H1 (cell line): ENCODE results near the gene PIP5K1B. TPM values are rescaled to one million over a fixed set of nuclear protein-coding genes. Genes with fewer than 3 reads are reported as not detected.

Experiments
- BACH1 ChIP-seq: IDR thresholded peaks from 2 replicates; pipeline ENCODE4 v1.6.1; 2012; ENCODE audit warnings: low read length, improper control_type of control experiment
- CHD7 ChIP-seq: fragments of 300-600 bp; sonication (generic); IDR thresholded peaks from 2 replicates; pipeline ENCODE4 v1.7.1; 2012; ENCODE audit warnings: low read length, moderate library complexity, mild to moderate bottlenecking, inconsistent platforms; ENCODE audit not compliant: insufficient replicate concordance
- FOSL1 ChIP-seq: IDR thresholded peaks from 2 replicates; pipeline ENCODE4 v1.6.1; 2011; ENCODE audit warnings: mild to moderate bottlenecking, low read depth, low read length, moderate library complexity; ENCODE audit not compliant: insufficient read depth
- HDAC2 ChIP-seq, 2 experiments: fragments of 300-600 bp in 1 of 2; sonication (generic) in 1 of 2; IDR thresholded peaks; 2 replicates each; pipeline ENCODE4 v1.6.1; 2011 to 2012; ENCODE audit warnings: low read depth in 2 of 2, low read length in 2 of 2, mild to moderate bottlenecking in 2 of 2, moderate library complexity in 2 of 2, borderline replicate concordance in 1 of 2, inconsistent platforms in 1 of 2
- RXRA ChIP-seq: IDR thresholded peaks from 2 replicates; pipeline ENCODE4 v1.6.1; 2011; ENCODE audit warnings: low read depth, mild to moderate bottlenecking, low read length, moderate library complexity; ENCODE audit not compliant: insufficient read depth
- TBP ChIP-seq: IDR thresholded peaks from 2 replicates; pipeline ENCODE4 v1.6.1; 2011; ENCODE audit warnings: low read depth, low read length, improper control_type of control experiment
- ZNF274 ChIP-seq: IDR thresholded peaks from 2 replicates; pipeline ENCODE4 v1.7.0; 2012; ENCODE audit warnings: low read length, borderline replicate concordance; ENCODE audit errors: extremely low read depth
- polyA plus RNA-seq, 7 experiments: library from polyadenylated mRNA; depleted of rRNA in 3 of 7; stranded (reverse) in 5 of 7; unstranded in 2 of 7; fragments of >200 nt in 5 of 7; fragments of 200-250 nt in 2 of 7; gene quantifications; 1 replicate in 5 of 7; 2 replicates in 1 of 7; 4 replicates in 1 of 7; pipeline versions ENCODE4 v1.2.1 to v1.2.3, GENCODE V29; 2011 to 2013; ENCODE audit warnings: missing spikeins in 2 of 7, mixed read lengths in 2 of 7
- total RNA-seq: library from RNA; stranded (reverse); fragmentation: NEBNext Ultra II Directional; extraction: Animal tissue kit (Norgen Biotek cat#: 25700); gene quantifications from 2 replicates; pipeline ENCODE4 v1.2.1, GENCODE V29; 2021

PIP5K1B gene
- total and polyA plus RNA-seq, 2 of the 8 experiments (the other 6 are each of a cell fraction or from before 2014, with no cell fraction given), result 4.7 to 7.7 TPM

DNA sequence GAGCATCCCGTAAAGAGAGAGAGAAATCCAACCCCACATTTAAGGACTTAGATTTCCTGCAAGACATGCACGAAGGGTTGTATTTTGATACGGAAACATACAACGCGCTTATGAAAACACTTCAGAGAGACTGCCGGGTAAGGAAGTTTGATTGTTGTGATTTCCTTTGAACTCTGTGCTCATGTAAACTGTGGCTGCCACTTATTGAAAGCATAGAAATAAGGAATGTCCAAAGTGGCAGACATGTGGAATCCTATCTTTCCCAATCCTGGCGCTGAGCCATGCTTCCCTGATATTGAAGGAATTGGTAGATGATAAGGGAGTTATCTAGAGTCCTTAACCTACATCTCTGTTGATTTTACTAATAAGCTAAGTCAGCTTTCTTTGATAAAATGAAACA lies 189.5 kb downstream of the PIP5K1B start (continued):
- TF ChIP-seq CHD7 (no peak), BACH1 (no peak), RXRA (no peak), FOSL1 (no peak), HDAC2 (IDR thresholded peaks at IDR 0.05; ENCODE audit: borderline replicate concordance in 1 of 2, low read depth in 2 of 2, low read length in 2 of 2) (no peak), TBP (no peak), ZNF274 (no peak)
- TF ChIP-seq, all 59 proteins: peak for 0
